ENCODE data around the gene CNTN5. TPM values are rescaled to one million over a fixed set of nuclear protein-coding genes. Genes with fewer than 3 reads are reported as not detected.

Gene CNTN5
- total RNA-seq, 1 experiment from 2014 or later: not detected

DNA sequence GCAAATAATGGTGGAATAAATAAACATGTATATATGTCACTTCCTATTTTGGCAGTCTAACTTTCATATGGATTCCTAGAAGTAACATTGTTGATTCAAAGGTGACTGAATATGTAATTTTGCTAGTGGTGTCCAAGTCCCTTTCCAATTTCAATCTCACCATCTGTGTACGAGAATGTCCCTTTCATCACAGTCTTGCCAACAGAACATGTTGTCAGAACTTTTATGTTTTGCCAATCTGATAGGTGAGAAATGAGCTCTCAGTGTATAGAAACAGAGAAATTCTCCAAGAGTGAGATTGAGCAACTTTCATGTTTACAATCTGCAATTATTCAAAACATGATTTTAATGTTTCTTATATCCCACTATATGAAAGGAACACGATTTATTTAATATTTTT is 167.5 kb downstream of the CNTN5 start:
- Histone ChIP-seq H3K18ac (ENCODE audit: insufficient read length, low read depth, low read length) (no peak overlapping the region), H3K27ac (ENCODE audit: insufficient read length, low read depth, low read length) (no peak overlapping the region), H3K4me2 (ENCODE audit: insufficient read depth, insufficient read length, low read length) (no peak overlapping the region), H2BK15ac (ENCODE audit: low read depth, low read length) (no peak overlapping the region), H2BK12ac (ENCODE audit: insufficient read length, low read depth, low read length) (no peak overlapping the region), H2BK120ac (ENCODE audit: low read depth, low read length, poor library complexity, severe bottlenecking) (no peak overlapping the region), H4K91ac (ENCODE audit: insufficient read length, low read depth, low read length) (no peak overlapping the region), H3K56ac (ENCODE audit: insufficient read length, low read depth, low read length) (no peak overlapping the region), H3K79me1 (ENCODE audit: insufficient read depth, low read depth, low read length, poor library complexity, severe bottlenecking) (no peaks in the 10 kb centered on the region), H4K20me1 (ENCODE audit: control insufficient read depth, insufficient read depth, insufficient read length) (no peaks in the 10 kb centered on the region), H2BK5ac (ENCODE audit: insufficient read length, low read length) (no peak overlapping the region), H3K79me2 (ENCODE audit: insufficient read depth, low read length) (no peaks in the 10 kb centered on the region), H2BK20ac (ENCODE audit: low read depth, low read length, poor library complexity, severe bottlenecking) (no peak overlapping the region), H3K4ac (ENCODE audit: low read depth, low read length) (no peak overlapping the region), H3K4me1 (ENCODE audit: insufficient read depth, low read length) (peaks cover 1% of the 10 kb centered on the region), H3K14ac (ENCODE audit: insufficient read depth, low read length) (no peak overlapping the region), H3K9ac (ENCODE audit: extremely low read depth, insufficient read length, low read length) (no peak overlapping the region), H3K23me2 (ENCODE audit: insufficient read length, low read depth, low read length, poor library complexity, severe bottlenecking) (no peaks in the 10 kb centered on the region), H3K23ac (ENCODE audit: insufficient read length, low read depth, low read length) (no peak overlapping the region), H4K8ac (replicated peaks; ENCODE audit: insufficient read length, low read depth, low read length) (no peak overlapping the region), H2AFZ (ENCODE audit: low read length) (no peak overlapping the region), H3K27me3 (ENCODE audit: insufficient read depth, low read length) (no peaks in the 10 kb centered on the region), H3T11ph (ENCODE audit: low read length) (no peak overlapping the region), H3K9me3 (ENCODE audit: control insufficient read depth, low read depth, low read length) (no peaks in the 10 kb centered on the region), H4K5ac (ENCODE audit: insufficient read length, low read depth, low read length) (no peak overlapping the region), H2AK5ac (ENCODE audit: insufficient read length, low read length) (no peak overlapping the region)
- Mint-ChIP-seq H3K27ac (no peak overlapping the region), H3K36me3 (ENCODE audit: insufficient read depth in 1 of 3, low read depth in 3 of 3) (no peaks in the 10 kb centered on the region), H3K4me1 (peaks cover 3 to 17% of the 10 kb centered on the region in 2 experiments), H3K27me3 (ENCODE audit: low read depth) (no peaks in the 10 kb centered on the region), H3K9me3 (no peaks in the 10 kb centered on the region), H3K4me3 (no peak overlapping the region)
- 100% methylated on average over 1 of the region's 2 CpGs for WGBS (ENCODE audit: extremely low coverage, insufficient read length, low lambda C conversion rate)
- no peak for DNase-seq
- TF ChIP-seq CTCF (conservative IDR thresholded peaks at IDR 0.05): no peak
